ENCODE results near the gene TNS4. TPM values are rescaled to one million over a fixed set of nuclear protein-coding genes. Genes with fewer than 3 reads are reported as not detected.

The TNS4 gene
- under 0.01 and 0.17 TPM in 2 replicates for total RNA-seq

GRCh38 chr17:40501499-40501911, at the start of gene TNS4:
TNS4 (minus strand) TSS chr17:40501623; CDS start chr17:40496425, 5,198 bp downstream.

GRCh38 chr17:40443196-40443987, 58.0 kb downstream of the TNS4 start, which contains the start of gene IGFBP4:
IGFBP4 (plus strand) TSS chr17:40443450; CDS start chr17:40443736, 286 bp downstream.

Other genes with a start within 250 kb of the TNS4 start
- gene CDC6, start 213.7 kb downstream of the TNS4 start, total RNA-seq, result 23.7 and 27.1 TPM in 2 replicates
- 16.1 and 18.5 TPM in 2 replicates for gene RARA, start 192.4 kb downstream of the TNS4 start, total RNA-seq
- 0.89 and 3.0 TPM in 2 replicates for gene GJD3, start 136.9 kb downstream of the TNS4 start, total RNA-seq
- 107 and 127 TPM in 2 replicates for gene TOP2A, start 83.7 kb downstream of the TNS4 start, total RNA-seq
- gene IGFBP4, start 58.2 kb downstream of the TNS4 start, total RNA-seq, result 119 and 123 TPM in 2 replicates
- not detected in 2 replicates for gene CCR7, start 63.8 kb upstream of the TNS4 start, total RNA-seq
- gene SMARCE1, start 146.2 kb upstream of the TNS4 start, total RNA-seq, result 68.8 and 74.8 TPM in 2 replicates
- gene KRT222, start 163.6 kb upstream of the TNS4 start, total RNA-seq, result not detected in 2 replicates
- gene KRT24, start 202.1 kb upstream of the TNS4 start, total RNA-seq, result not detected in 2 replicates

Measured in bronchus fibroblast of lung (primary cell).